Aorta (tissue), 5 donors: ENCODE data around the gene RCE1. TPM values are rescaled to one million over a fixed set of nuclear protein-coding genes. Genes with fewer than 3 reads are reported as not detected.

ENCODE experiments used
- ATAC-seq: fragments of 200-7000 bp; cut with Tn5 transposase; one replicate; pipeline ENCODE4 v1.9.1; 2022; ENCODE audit warnings: moderate library complexity; ENCODE audit not compliant: low FRiP score
- DNase-seq, 2 donors: peaks; one replicate each; pipeline ENCODE4 v3.0.0-alpha.2; 2020
- H3K27ac ChIP-seq, 2 donors: one replicate each; pipeline ENCODE4 v1.5.1; 2013; ENCODE audit warnings: low read length in 2 of 2, mild to moderate bottlenecking in 2 of 2, moderate library complexity in 2 of 2, control low read depth in 1 of 2, inconsistent platforms in 1 of 2, low read depth in 1 of 2
- H3K27me3 ChIP-seq, 2 donors: one replicate each; pipeline ENCODE4 v1.6.1; 2013; ENCODE audit warnings: control low read depth in 1 of 2, low read length in 1 of 2, mild to moderate bottlenecking in 1 of 2, moderate library complexity in 1 of 2; ENCODE audit not compliant: insufficient read depth in 2 of 2, control insufficient read depth in 1 of 2
- H3K36me3 ChIP-seq, 2 donors: one replicate each; pipeline ENCODE4 v1.6.1; 2013; ENCODE audit warnings: control low read depth in 1 of 2, low read length in 1 of 2, mild to moderate bottlenecking in 1 of 2; ENCODE audit not compliant: insufficient read depth in 2 of 2, control insufficient read depth in 1 of 2
- H3K4me1 ChIP-seq, 2 donors: one replicate each; pipeline ENCODE4 v1.6.1; 2013; ENCODE audit warnings: low read length in 2 of 2, control low read depth in 1 of 2, mild to moderate bottlenecking in 1 of 2, moderate library complexity in 1 of 2; ENCODE audit not compliant: insufficient read depth in 2 of 2, control insufficient read depth in 1 of 2
- H3K4me3 ChIP-seq, 2 donors: one replicate each; pipeline ENCODE4 v1.5.1; 2013; ENCODE audit warnings: low read length in 2 of 2, control low read depth in 1 of 2, mild to moderate bottlenecking in 1 of 2
- H3K9me3 ChIP-seq: one replicate; pipeline ENCODE4 v1.6.1; 2013; ENCODE audit warnings: mild to moderate bottlenecking, low read length; ENCODE audit not compliant: control insufficient read depth
- WGBS, 2 donors: extraction: QIAGEN DNeasy Blood & Tissue Kit; methylation state at CpG; one replicate each; pipeline ENCODE4 v1.1.7; 2013; 5-methylcytosine and 5-hydroxymethylcytosine counted together
- intact Hi-C, 2 donors: fragments of 100-400 bp; cut with DNase I; formaldehyde crosslinking; loops; one replicate each; pipeline versions ENCODE4 v1.14.2 to v1.15.0; 2022
- polyA plus RNA-seq, 2 donors: library from polyadenylated mRNA; stranded (reverse); fragments of 200-250 nt; gene quantifications; one replicate each; pipeline ENCODE4 v1.2.3, GENCODE V29; 2013
- total RNA-seq, 2 donors: library from RNA; stranded (reverse); fragmentation: NEBNext Ultra II Directional; extraction: Animal tissue kit (Norgen Biotek cat#: 25700); gene quantifications; one replicate each; pipeline ENCODE4 v1.2.1, GENCODE V29; 2021
- donor health status: healthy with polysubstance abuse.
- donor health status: Bipolar disorder and iron deficiency.
- donor health status: DM: no; HTN: no; CAD: no.
- donor health status: DM: no; HTN: no; CAD: no.
- donor health status: DM: yes; HTN: yes; CAD: no.

Gene RCE1
- total and polyA plus RNA-seq, 4 donors: 11.7 to 23.5 (median 14.6) TPM

DNA sequence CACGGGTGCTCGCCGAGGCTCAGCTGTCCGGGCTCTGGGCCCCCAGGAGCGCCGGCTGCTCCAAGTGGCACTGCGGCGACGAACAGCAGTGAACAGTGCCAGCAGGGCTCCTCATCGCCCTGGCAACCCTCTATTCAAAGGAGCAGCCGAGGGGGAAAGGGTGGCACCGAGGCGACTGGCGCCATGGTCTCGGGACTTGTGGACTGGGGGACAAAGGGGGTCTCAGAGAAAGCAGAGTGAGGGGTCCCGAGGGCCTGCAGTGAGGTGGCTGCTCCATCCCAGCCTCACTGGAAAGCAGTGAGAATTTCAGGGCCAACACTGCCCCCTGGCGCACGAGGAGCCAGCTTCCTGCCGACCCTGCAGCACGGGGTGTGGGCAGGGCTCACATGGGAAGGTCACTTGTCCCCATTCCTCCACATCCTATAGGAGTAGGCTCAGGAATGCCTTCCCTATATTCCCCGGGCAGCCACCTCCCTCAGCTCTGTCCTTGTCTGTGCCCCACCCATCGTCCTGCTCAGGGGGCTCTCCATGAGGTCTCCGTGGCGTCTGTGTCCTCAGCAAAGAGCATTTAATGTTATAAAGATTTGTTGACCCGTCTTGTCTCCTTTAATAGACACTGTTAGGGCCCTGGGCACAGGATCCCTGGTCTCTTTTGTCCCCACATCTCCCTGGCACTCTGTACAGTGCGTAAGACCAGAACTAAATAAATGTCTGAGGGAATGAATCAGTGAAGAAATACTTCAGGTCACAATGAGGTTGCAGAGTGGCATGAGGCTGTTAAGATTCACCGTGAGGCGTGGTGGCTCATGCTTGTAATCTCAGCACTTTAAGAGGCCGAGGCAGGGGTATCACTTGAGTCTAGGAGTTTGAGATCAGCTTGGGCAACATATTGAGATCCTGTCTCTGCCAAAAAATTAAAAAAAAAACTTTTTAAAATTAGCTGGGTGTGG is 40.0 kb downstream of the RCE1 start:
- ATAC-seq (peak; percentile 47), DNase-seq (peak; percentile 85 to 92)
- no peaks in the 10 kb centered on the region for H3K36me3 ChIP-seq
- no peak overlapping the region for H3K27ac ChIP-seq
- peak overlapping the region in 1 of 2 donors; percentile 9 for H3K4me3 ChIP-seq
- H3K4me1 ChIP-seq: no peaks in the 10 kb centered on the region
- WGBS, 2 donors: 25 to 31% methylated on average over 29 of the region's 29 CpGs
- intact Hi-C loops: loop anchor here in 1 of 2 donors (5.0 kb wide), 2 partner anchors 36 to 191 kb away; no protein-coding TSS in a partner anchor
- no peaks in the 10 kb centered on the region for H3K27me3 ChIP-seq
- H3K9me3 ChIP-seq: no peaks in the 10 kb centered on the region

DNA sequence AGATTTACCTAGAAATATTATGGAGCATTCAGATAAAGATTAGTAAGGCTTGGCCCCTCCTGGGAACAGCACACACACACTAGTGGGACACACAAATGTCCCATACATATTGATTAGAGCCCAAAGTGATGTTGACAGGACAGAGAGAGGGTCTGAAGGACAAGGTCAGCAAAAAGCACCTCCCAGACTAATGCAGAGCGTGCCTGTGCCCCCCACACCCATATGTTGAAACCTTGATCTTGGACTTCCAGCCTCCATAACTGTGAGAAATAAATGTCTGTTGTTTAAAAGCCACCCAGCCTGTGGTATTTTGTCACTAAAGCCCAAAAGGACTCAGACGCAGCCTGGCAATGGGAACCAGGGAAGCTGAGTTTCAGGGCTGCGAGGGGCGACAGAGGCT is 41.2 kb downstream of the RCE1 start:
- WGBS, 2 donors: 96 to 97% methylated on average over 4 of the region's 4 CpGs
- Histone ChIP-seq H3K36me3 (no peaks in the 10 kb centered on the region), H3K27me3 (no peaks in the 10 kb centered on the region), H3K4me3 (no peak overlapping the region), H3K27ac (no peak overlapping the region), H3K9me3 (no peaks in the 10 kb centered on the region), H3K4me1 (no peaks in the 10 kb centered on the region)
- ATAC-seq: no peak
- intact Hi-C loops: loop anchor here in 1 of 2 donors (5.0 kb wide), 2 partner anchors 37 to 192 kb away; no protein-coding TSS in a partner anchor
- DNase-seq: no peak

DNA sequence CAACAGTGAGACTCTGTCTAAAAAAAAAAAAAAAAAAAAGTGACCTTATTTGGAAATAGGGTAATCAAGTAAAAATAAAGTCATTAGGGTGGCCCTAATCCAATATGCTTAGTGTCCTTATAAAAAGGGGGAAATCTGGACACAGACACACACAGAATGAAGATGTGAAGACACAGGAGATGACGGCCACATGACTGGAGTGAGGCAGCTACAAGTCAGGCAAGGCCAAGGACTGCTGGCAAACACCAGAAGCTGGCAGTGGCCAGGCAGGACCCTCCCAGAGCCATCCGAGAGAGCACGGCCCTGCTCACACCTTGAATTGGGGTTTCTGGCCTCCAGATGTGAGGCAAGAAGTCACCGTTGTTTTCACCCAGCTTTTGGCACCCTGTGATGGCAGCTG is 42.2 kb downstream of the RCE1 start:
- DNase-seq (no peak), ATAC-seq (no peak)
- H3K9me3 ChIP-seq: no peaks in the 10 kb centered on the region
- H3K36me3 ChIP-seq: no peaks in the 10 kb centered on the region
- intact Hi-C loops: no loop called here
- 85 to 88% methylated on average over 4 of the region's 4 CpGs for WGBS, 2 donors
- H3K27ac ChIP-seq: no peak overlapping the region
- H3K4me3 ChIP-seq: no peak overlapping the region
- no peaks in the 10 kb centered on the region for H3K4me1 ChIP-seq
- no peaks in the 10 kb centered on the region for H3K27me3 ChIP-seq

DNA sequence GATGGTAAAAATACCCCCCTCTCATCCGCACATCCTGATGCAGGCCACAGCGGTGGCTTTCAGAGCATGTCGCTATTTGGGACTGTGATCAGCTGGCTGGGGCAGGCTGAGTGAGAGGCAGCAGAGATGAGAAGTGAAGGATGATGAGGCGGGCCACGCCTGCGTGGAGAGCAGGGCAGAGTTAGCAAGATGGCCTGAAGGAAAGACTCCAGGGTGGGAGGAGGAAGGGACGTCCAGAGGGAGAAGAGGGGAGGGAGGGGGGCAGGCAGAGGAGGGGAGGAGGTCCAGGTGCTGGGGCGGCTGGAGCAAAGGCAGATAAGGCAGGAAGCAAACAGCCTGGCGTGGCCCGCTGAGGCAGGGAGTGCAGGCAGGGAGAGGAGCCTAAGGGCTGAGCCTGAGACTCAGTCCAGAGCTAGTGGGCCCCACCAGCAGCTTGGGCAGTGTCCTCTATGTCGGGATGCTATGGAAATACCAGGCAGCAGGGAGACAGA is 42.8 kb downstream of the RCE1 start:
- no peak for DNase-seq
- Histone ChIP-seq H3K27ac (no peak overlapping the region), H3K4me1 (no peaks in the 10 kb centered on the region), H3K27me3 (no peaks in the 10 kb centered on the region), H3K36me3 (no peaks in the 10 kb centered on the region), H3K4me3 (no peak overlapping the region), H3K9me3 (no peaks in the 10 kb centered on the region)
- no peak for ATAC-seq
- intact Hi-C loops: no loop called here
- 83 to 87% methylated on average over 11 of the region's 11 CpGs for WGBS, 2 donors

DNA sequence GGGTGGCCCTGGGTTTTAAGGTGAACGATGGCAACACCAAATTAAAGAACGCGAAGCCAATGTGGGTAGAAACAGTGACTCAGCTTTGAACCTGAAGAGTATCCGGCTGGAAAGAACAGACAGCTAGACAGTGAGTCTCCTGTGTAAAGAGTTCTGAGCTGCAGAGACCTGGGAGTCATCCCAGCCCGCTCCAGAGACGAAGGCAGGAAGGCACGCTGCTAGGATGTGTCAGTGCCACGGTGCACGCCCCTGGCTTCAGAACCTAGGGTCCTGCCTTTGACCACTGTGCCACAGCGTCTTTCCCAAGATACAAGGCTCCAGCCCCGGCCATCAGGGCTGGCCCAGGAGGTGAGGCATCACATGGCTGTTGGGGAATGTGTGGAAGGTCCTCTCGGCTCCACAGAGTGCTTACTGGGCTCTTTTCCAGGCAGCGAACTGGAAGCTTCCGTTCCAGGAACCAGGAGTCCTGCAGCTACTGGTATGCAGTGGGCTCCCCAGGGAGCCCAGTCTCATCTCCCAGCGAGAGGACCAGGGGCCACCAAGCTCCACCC is 43.5 kb downstream of the RCE1 start:
- intact Hi-C loops: no loop called here
- WGBS, 2 donors: 77 to 79% methylated on average over 15 of the region's 15 CpGs
- no peak overlapping the region for H3K27ac ChIP-seq
- no peaks in the 10 kb centered on the region for H3K4me1 ChIP-seq
- ATAC-seq (no peak), DNase-seq (no peak)
- H3K27me3 ChIP-seq: no peaks in the 10 kb centered on the region
- H3K4me3 ChIP-seq: no peak overlapping the region
- H3K36me3 ChIP-seq: no peaks in the 10 kb centered on the region
- no peaks in the 10 kb centered on the region for H3K9me3 ChIP-seq

DNA sequence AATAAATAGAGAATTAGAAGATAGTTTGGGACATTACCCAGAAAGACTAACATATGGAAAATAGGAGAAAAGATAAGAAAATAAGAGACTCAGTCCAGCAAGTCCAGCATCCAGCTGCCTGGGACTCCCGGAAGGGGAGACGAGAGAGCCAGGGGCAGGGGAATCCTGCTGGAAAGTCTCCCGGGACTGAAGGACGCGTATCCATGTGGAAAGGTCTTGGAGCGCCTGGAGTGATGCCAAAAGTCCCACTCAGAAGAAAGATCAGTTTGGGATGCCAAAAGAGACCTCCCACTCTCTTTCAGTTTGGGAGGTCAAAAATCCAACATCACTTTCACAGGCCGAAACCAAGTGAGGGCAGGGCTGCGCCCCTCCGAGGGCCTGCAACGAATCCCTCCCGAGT is 44.3 kb downstream of the RCE1 start:
- Histone ChIP-seq H3K36me3 (no peaks in the 10 kb centered on the region), H3K27me3 (no peaks in the 10 kb centered on the region), H3K27ac (no peak overlapping the region), H3K9me3 (no peaks in the 10 kb centered on the region), H3K4me1 (no peaks in the 10 kb centered on the region), H3K4me3 (no peak overlapping the region)
- WGBS, 2 donors: 84 to 89% methylated on average over 11 of the region's 11 CpGs
- ATAC-seq: no peak
- intact Hi-C loops: no loop called here
- DNase-seq: no peak

DNA sequence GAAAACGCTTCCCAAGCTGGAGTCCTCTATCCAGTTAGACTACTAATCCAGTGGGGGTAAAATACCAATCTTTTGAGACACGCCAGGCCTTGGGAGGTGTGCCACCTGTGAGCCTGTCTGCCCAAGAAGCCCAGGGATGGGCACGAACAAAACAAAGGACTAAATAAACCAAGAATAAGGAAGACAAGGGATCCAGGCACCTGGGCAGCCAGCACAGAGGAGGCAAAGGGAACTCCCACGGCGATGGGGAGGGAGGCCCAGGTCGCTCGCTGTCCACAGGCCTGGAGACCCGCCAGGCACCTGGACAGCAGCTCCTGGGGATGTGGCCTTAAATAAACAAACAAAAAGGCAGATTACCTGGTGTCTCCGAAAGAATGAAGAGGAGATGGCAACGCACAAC is 45.0 kb downstream of the RCE1 start:
- no peaks in the 10 kb centered on the region for H3K4me1 ChIP-seq
- WGBS, 2 donors: 93 to 96% methylated on average over 10 of the region's 10 CpGs
- DNase-seq: no peak
- H3K4me3 ChIP-seq: no peak overlapping the region
- no peaks in the 10 kb centered on the region for H3K27me3 ChIP-seq
- H3K36me3 ChIP-seq: no peaks in the 10 kb centered on the region
- no peak overlapping the region for H3K27ac ChIP-seq
- intact Hi-C loops: no loop called here
- no peaks in the 10 kb centered on the region for H3K9me3 ChIP-seq
- no peak for ATAC-seq

DNA sequence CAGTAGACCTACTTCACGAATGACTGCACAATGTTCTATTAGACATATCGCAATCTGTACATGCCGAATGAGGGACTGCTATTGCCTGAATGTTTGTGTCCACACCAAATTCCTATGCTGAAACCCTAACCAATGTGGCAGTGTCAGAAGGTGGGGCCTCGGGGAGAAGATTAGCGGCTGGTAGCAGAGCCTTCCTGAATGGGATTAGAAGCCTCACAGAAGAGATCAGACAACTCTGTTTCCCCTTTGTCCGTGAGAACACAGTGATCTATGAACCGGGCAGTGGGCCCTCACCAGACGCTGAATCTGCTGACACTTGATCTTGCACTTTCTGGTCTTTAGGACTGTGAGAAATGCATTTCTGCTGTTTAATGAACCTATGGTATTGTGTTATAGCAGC is 46.7 kb downstream of the RCE1 start:
- WGBS, 2 donors: 69 to 81% methylated on average over 8 of the region's 8 CpGs
- Histone ChIP-seq H3K4me3 (no peak overlapping the region), H3K4me1 (no peaks in the 10 kb centered on the region), H3K27me3 (no peaks in the 10 kb centered on the region), H3K27ac (no peak overlapping the region), H3K36me3 (no peaks in the 10 kb centered on the region), H3K9me3 (no peaks in the 10 kb centered on the region)
- ATAC-seq (no peak), DNase-seq (no peak)
- intact Hi-C loops: no loop called here
